CMK (cell line): Measurements from ENCODE around the gene MUC5B.

Experiments
- DNase-seq: peaks from one replicate; pipeline ENCODE4 v3.0.0-alpha.2; 2010; ENCODE audit warnings: low read depth

Gene MUC5B

GRCh38 chr11:1267441-1268100 is 44.7 kb downstream of the MUC5B start:
- DNase-seq, result no peak

- no peak for DNase-seq
These were observed 47.1 kb downstream of the MUC5B start for GRCh38 chr11:1269957-1270356.

GRCh38 chr11:1270476-1270875 is 47.6 kb downstream of the MUC5B start:
- DNase-seq, result no peak

GRCh38 chr11:1271002-1271401 is 48.1 kb downstream of the MUC5B start:
- no peak for DNase-seq

- no peak for DNase-seq
These were observed 48.5 kb downstream of the MUC5B start for GRCh38 chr11:1271406-1271805.

- DNase-seq, result no peak
These were observed 49.1 kb downstream of the MUC5B start for GRCh38 chr11:1271927-1272326.

- DNase-seq, result no peak
These were observed 49.7 kb downstream of the MUC5B start for GRCh38 chr11:1272531-1272930.

GRCh38 chr11:1274501-1274900 is 51.6 kb downstream of the MUC5B start:
- DNase-seq, result no peak

- no peak for DNase-seq
These were observed 52.2 kb downstream of the MUC5B start for GRCh38 chr11:1275021-1275420.

GRCh38 chr11:1276041-1276790 is 53.4 kb downstream of the MUC5B start:
- DNase-seq, result no peak

- DNase-seq, result no peak
These were observed 54.2 kb downstream of the MUC5B start for GRCh38 chr11:1276866-1277615.

GRCh38 chr11:1277936-1278512 is 55.2 kb downstream of the MUC5B start:
- no peak for DNase-seq

GRCh38 chr11:1278766-1279673 is 56.2 kb downstream of the MUC5B start:
- DNase-seq, result no peak

- DNase-seq, result no peak
These were observed 56.8 kb downstream of the MUC5B start for GRCh38 chr11:1279674-1280055.

GRCh38 chr11:1280116-1281035 is 57.5 kb downstream of the MUC5B start:
- DNase-seq, result no peak

- DNase-seq, result no peak
These were observed 58.6 kb downstream of the MUC5B start for GRCh38 chr11:1281326-1281973.

- no peak for DNase-seq
These were observed 59.1 kb downstream of the MUC5B start for GRCh38 chr11:1281974-1282365.

GRCh38 chr11:1283091-1283511 is 60.2 kb downstream of the MUC5B start:
- no peak for DNase-seq

GRCh38 chr11:1283906-1284305 is 61.0 kb downstream of the MUC5B start:
- DNase-seq, result no peak

GRCh38 chr11:1285316-1285744 is 62.5 kb downstream of the MUC5B start:
- DNase-seq, result no peak
